GM08714 (cell line): ENCODE data around the gene HPSE2.

ENCODE experiments used
- H3K4me3 ChIP-seq: fragments of 200-500 bp; sonication (Bioruptor generic); 2 replicates; pipeline ENCODE4 v1.5.1; 2014; ENCODE audit warnings: mild to moderate bottlenecking, low read length, inconsistent platforms
- ZNF274 ChIP-seq: IDR thresholded peaks from 2 replicates; pipeline ENCODE4 v1.6.1; 2012; ENCODE audit warnings: mild to moderate bottlenecking, low read depth, low read length

HPSE2 gene

DNA sequence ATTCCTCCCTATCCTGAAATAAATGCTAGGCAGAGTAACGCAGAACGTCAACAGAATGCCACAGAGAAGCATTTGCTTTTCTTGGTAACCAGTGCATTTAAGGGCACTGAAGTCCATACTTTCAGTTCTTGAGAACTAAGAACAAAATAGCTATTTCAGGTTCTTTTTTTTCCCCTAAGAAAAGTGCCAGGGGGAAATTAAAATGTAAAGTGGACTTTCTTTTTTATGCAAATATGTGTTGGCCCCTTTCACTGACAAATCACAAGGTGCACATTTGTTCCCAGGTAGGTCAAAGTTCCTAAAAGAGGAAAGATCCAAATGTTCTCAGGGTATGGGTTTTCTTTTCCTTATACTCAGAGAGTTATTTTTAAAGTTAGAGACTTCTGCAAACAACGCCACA lies 151.5 kb downstream of the HPSE2 start:
- TF ChIP-seq ZNF274: no peak
- no peak overlapping the region for H3K4me3 ChIP-seq

GRCh38 chr10:99080275-99080945 lies 155.2 kb downstream of the HPSE2 start:
- TF ChIP-seq ZNF274: no peak
- H3K4me3 ChIP-seq: no peak overlapping the region

DNA sequence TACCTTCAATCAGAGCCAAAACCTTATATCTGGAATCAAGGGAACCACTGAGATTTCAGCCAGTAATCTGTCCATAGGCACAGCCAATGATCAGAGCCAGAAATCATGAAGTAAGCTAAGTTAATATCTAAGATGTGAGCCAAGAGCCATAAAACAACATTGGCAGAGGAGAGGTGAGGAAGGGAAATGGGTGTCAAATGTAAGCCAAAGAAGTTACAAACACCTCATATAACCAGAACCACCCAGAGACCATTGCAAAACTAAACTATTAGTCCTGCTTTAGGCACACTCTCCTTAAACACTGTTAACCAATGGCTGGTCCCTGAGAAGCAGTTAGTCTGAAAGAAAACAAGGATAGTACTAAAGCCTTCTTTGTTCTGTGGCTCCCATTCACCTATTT lies 173.1 kb downstream of the HPSE2 start:
- TF ChIP-seq ZNF274: no peak

GRCh38 chr10:99058762-99059161 lies 176.9 kb downstream of the HPSE2 start:
- H3K4me3 ChIP-seq: no peak overlapping the region
- no peak for TF ChIP-seq ZNF274

More for the DNA sequence above, 173.1 kb downstream of the HPSE2 start:
- H3K4me3 ChIP-seq: no peak overlapping the region

DNA sequence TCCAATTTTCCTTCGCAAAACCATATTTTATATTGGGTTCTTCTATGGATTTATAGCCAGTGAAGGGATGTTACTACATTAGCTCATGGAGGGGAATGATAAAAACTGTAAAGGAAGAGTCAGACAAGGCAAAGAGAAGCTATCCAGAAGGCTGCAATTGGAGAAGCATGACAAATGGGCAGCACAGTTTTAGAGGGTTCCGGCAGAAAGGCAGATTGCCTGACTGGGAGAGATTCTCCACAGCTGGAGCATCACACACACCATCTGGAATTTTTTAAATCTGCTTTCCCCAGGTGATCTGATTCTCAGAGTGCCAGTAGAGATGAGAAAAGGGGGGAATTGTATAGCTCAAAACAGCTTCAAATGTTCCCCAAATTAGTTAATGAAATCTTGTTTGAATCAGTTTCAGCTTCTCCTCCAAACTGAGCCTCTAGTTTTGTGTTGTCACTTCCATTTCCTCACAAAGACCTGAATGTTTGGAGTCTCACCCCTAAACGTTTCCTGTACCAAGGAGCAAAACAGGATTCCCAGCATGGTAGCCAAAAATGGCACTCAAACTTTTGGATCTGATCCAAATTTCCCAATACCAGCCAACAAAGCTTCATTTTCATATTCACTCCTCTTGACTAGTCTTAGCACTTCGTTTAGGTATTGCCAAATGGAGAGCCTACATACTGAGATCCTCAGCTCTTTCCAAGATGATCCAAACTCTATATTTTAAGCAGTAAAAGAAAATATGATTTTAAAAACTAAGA lies 177.5 kb downstream of the HPSE2 start:
- TF ChIP-seq ZNF274: no peak
- no peak overlapping the region for H3K4me3 ChIP-seq

- no peak for TF ChIP-seq ZNF274
- no peak overlapping the region for H3K4me3 ChIP-seq
Observed at GRCh38 chr10:99045671-99046070, 190.0 kb downstream of the HPSE2 start.

- H3K4me3 ChIP-seq: no peak overlapping the region
- TF ChIP-seq ZNF274: no peak
Observed at GRCh38 chr10:99042051-99042771, 193.4 kb downstream of the HPSE2 start.

DNA sequence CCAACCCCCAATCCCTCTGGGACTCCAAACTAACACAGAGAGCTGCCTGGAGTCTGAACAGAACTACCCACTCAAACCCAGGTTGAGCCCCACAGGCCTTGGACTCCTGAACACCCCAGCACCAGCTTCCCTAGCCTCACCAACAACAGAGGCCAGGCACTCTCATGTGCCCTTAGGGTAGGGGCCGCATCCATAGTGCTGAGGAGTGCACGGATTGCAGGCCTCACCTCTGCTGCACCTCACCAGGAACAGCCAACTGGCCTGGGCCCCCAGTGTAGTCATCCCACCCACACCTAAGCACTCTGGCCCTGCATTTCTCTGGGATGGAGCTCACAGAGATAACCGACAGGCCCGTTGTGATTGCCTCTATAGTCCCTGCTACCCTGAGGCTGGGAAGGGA lies 194.2 kb downstream of the HPSE2 start:
- no peak for TF ChIP-seq ZNF274
- H3K4me3 ChIP-seq: no peak overlapping the region

DNA sequence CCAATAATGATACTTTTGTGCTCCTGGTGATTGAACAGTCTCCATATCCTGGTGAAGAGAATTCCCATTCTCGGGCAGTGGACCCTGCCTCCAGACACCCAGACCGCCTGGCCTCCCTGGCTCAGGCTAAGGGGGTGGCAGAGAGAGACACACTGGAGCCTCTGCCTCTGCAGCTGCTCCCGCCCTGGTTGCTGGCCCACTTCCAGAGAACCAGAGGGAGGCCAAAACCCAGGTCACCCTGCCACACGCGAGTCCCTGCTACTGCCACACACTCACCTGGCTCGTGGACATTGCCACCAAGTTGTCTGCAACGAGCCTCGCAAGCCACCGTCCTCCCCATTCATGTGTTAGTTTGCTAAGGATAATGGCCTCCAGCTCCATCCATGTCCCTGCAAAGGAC lies 221.8 kb downstream of the HPSE2 start:
- no peak for TF ChIP-seq ZNF274
- H3K4me3 ChIP-seq: no peak overlapping the region

DNA sequence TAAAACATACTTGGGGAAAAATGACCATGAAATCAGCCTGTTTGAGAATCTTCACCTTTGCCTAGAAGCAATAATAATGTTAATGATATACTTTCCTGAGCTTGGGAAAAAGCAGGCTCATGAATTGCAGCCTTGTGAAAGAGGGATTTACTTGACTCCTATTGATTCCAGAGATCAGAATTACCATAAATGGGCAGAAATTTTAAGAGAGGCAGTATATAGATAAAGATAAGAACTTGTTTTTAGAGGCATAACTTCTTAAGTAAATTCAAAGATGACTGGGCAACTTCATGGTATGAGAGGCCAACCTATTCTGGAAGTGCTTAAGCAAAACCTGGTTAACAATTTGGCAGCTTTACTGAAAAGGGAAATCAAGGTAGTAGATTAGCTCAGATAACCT lies 225.4 kb downstream of the HPSE2 start:
- TF ChIP-seq ZNF274: no peak
- no peak overlapping the region for H3K4me3 ChIP-seq

GRCh38 chr10:99008054-99008453 lies 227.6 kb downstream of the HPSE2 start:
- no peak for TF ChIP-seq ZNF274
- H3K4me3 ChIP-seq: no peak overlapping the region

DNA sequence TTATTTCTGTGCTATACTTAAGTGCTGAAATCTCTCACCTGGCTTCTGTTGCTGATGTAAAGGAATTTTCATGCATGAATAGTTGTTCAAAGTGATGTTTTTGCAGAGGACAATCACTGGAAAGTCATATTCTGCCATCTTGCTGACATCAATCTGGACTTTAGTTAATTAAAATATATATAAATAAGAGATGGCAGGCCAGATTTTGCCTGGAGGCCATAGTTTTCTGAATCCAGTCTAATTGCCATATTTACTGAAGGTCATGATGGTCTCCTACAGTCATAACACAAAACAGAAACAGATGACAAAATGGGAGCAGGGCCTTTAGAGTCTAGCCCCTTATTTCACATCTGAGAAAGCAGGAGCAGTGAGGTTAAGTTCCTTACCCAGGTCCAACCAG lies 228.2 kb downstream of the HPSE2 start:
- no peak overlapping the region for H3K4me3 ChIP-seq
- TF ChIP-seq ZNF274: no peak

DNA sequence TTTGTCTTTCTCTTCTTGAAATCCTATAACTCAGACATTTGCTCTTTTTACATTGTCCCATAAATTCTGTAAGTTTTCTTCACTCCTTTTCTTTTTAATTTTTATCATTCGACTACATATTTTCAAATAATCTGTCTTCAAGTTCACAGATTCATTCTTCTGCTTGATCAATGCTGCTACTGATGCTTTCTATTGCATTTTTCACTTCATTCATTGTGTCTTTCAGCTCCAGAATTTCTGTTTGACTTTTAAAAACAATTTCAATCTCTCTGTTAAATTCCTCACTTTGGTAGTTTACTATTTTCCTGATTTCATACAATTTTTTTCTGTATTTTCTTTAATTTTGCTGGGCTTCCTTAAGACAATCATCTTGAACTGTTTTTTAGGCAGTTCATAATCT lies 230.4 kb downstream of the HPSE2 start:
- TF ChIP-seq ZNF274: no peak
- H3K4me3 ChIP-seq: no peak overlapping the region

- H3K4me3 ChIP-seq: no peak overlapping the region
- TF ChIP-seq ZNF274: no peak
Observed at GRCh38 chr10:99004738-99005137, 230.9 kb downstream of the HPSE2 start.

- no peak overlapping the region for H3K4me3 ChIP-seq
- no peak for TF ChIP-seq ZNF274
Observed at GRCh38 chr10:99002392-99002791, 233.3 kb downstream of the HPSE2 start.
